PFSK-1 (cell line): ENCODE data around the gene HEPACAM.

ENCODE experiments used
- FOXP2 ChIP-seq: optimal IDR thresholded peaks from 2 replicates; pipeline ENCODE3; 2011; ENCODE audit warnings: borderline replicate concordance, control low read depth, inconsistent platforms; ENCODE audit not compliant: insufficient read depth; ENCODE audit errors: extremely low read length, extremely low read depth
- POLR2AphosphoS5 ChIP-seq: IDR thresholded peaks from 2 replicates; pipeline ENCODE4 v1.6.1; 2012; ENCODE audit warnings: low read depth, mild to moderate bottlenecking, control low read depth, low read length, moderate library complexity
- REST ChIP-seq, 2 experiments: IDR thresholded peaks; 2 replicates each; pipeline versions ENCODE4 v1.6.1 to v1.8.0; 2011 to 2012; ENCODE audit warnings: low read depth in 2 of 2, low read length in 2 of 2, control low read depth in 1 of 2, inconsistent platforms in 1 of 2, mild to moderate bottlenecking in 1 of 2, moderate library complexity in 1 of 2; ENCODE audit not compliant: insufficient read depth in 1 of 2
- SIN3A ChIP-seq: IDR thresholded peaks from 2 replicates; pipeline ENCODE4 v1.6.1; 2012; ENCODE audit warnings: mild to moderate bottlenecking, low read length, moderate library complexity, borderline replicate concordance; ENCODE audit not compliant: insufficient read depth
- TAF1 ChIP-seq: IDR thresholded peaks from 2 replicates; pipeline ENCODE4 v1.6.1; 2012; ENCODE audit warnings: low read length, control low read depth, borderline replicate concordance; ENCODE audit not compliant: insufficient read depth

The HEPACAM gene

GRCh38 chr11:124978316-124978715 is 42.5 kb upstream of the HEPACAM start:
- TF ChIP-seq POLR2AphosphoS5 (no peak), FOXP2 (no peak), SIN3A (no peak), REST (IDR thresholded peaks at IDR 0.05; ENCODE audit: insufficient read depth in 1 of 2, low read depth in 2 of 2, low read length in 2 of 2) (no peak), TAF1 (no peak)

GRCh38 chr11:124977006-124977405 is 41.2 kb upstream of the HEPACAM start:
- TF ChIP-seq TAF1 (no peak), POLR2AphosphoS5 (no peak), REST (IDR thresholded peaks at IDR 0.05; ENCODE audit: insufficient read depth in 1 of 2, low read depth in 2 of 2, low read length in 2 of 2) (no peak), FOXP2 (no peak), SIN3A (no peak)

DNA sequence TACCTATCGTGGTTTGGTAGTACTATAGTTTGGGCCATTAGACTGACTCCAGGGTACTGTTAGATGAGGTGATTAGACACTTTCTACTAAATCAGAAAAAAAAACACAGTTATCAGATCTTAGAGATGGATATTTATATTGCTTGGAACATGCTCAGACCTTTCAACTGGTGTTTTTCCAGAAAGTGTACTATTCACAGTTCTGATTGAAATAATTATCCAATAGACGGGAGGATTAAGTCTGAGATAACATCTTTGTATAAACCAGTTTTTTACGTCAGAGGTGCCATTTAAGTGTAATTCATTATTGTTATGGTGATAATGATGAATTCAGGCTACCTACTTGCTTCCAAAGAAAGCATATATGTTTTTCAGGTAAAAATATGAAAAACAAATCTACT is 40.7 kb upstream of the HEPACAM start:
- TF ChIP-seq SIN3A (no peak), FOXP2 (no peak), TAF1 (no peak), REST (IDR thresholded peaks at IDR 0.05; ENCODE audit: insufficient read depth in 1 of 2, low read depth in 2 of 2, low read length in 2 of 2) (no peak), POLR2AphosphoS5 (no peak)

GRCh38 chr11:124971810-124972209 is 36.0 kb upstream of the HEPACAM start:
- no peak for TF ChIP-seq SIN3A
- no peak for TF ChIP-seq POLR2AphosphoS5
- TF ChIP-seq FOXP2, result no peak
- no peak for TF ChIP-seq TAF1
- no peak for TF ChIP-seq REST (IDR thresholded peaks at IDR 0.05; ENCODE audit: insufficient read depth in 1 of 2, low read depth in 2 of 2, low read length in 2 of 2)

DNA sequence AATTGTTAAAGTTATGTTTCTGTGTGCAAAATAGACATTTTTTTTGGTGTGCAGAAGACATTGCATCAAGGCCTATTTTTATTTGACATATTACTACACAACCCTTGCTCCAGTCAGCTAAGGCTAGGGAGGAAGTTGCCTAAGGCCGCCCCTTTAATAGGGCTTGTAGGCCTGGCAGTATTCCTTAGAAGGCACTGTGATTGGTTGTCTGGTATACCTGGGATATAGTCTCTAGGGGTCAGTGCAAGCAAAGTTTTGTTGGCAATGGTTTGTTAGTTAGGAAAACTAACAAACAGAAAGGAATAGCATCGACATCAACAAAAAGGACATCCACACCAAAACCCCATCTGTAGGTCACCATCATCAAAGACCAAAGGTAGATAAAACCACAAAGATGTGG is 35.1 kb upstream of the HEPACAM start:
- TF ChIP-seq SIN3A, result no peak
- no peak for TF ChIP-seq FOXP2
- TF ChIP-seq REST (IDR thresholded peaks at IDR 0.05; ENCODE audit: insufficient read depth in 1 of 2, low read depth in 2 of 2, low read length in 2 of 2), result no peak
- TF ChIP-seq TAF1, result no peak
- no peak for TF ChIP-seq POLR2AphosphoS5
